Psoas muscle (tissue), 8 donors: ENCODE measurements around the gene FH. TPM values are rescaled to one million over a fixed set of nuclear protein-coding genes. Genes with fewer than 3 reads are reported as not detected.

Experiments
- ATAC-seq, 4 donors: fragments of 200-7000 bp; cut with Tn5 transposase; one replicate each; pipeline ENCODE4 v1.9.1; 2020; ENCODE audit warnings: moderate library complexity in 3 of 4, mild to moderate bottlenecking in 2 of 4
- DNase-seq, 2 donors: peaks; one replicate each; pipeline ENCODE4 v3.0.0-alpha.2; 2020
- H3K27ac ChIP-seq: fragments of 200-600 bp; one replicate; pipeline ENCODE4 v1.8.0; 2022
- H3K27me3 ChIP-seq, 3 donors: fragments of 200-600 bp in 1 of 3; one replicate each; pipeline versions ENCODE4 v1.6.1 to v1.8.0; 2013 to 2022; ENCODE audit warnings: low read length in 2 of 3, mild to moderate bottlenecking in 2 of 3, moderate library complexity in 1 of 3; ENCODE audit not compliant: insufficient read depth in 3 of 3
- H3K36me3 ChIP-seq, 2 donors: fragments of 200-600 bp in 1 of 2; one replicate each; pipeline versions ENCODE4 v1.6.1 to v1.8.0; 2013 to 2022; ENCODE audit warnings: low read depth in 1 of 2, mild to moderate bottlenecking in 1 of 2, moderate library complexity in 1 of 2; ENCODE audit not compliant: insufficient read depth in 1 of 2
- H3K4me1 ChIP-seq: fragments of 200-600 bp; one replicate; pipeline ENCODE4 v1.8.0; 2022
- H3K4me3 ChIP-seq: fragments of 200-600 bp; one replicate; pipeline ENCODE4 v1.8.0; 2022; ENCODE audit warnings: mild to moderate bottlenecking
- H3K9me3 ChIP-seq: fragments of 200-600 bp; one replicate; pipeline ENCODE4 v1.8.0; 2022
- CTCF ChIP-seq: fragments of 200-600 bp; IDR thresholded peaks from one replicate; pipeline ENCODE4 v1.8.0; 2022; ENCODE audit warnings: antibody characterized with exemption
- WGBS, 3 donors: extraction: QIAGEN DNeasy Blood & Tissue Kit; methylation state at CpG; one replicate each; pipeline versions ENCODE4 v1.1.6 to v1.1.7; 2013; 5-methylcytosine and 5-hydroxymethylcytosine counted together
- intact Hi-C, 2 donors: fragments of 100-400 bp; cut with DNase I; formaldehyde crosslinking; loops; one replicate each; pipeline versions ENCODE4 v1.11.0 to v1.14.2; 2022
- polyA plus RNA-seq, 3 donors: library from polyadenylated mRNA; stranded (reverse); fragments of 200-250 nt; gene quantifications; one replicate each; pipeline ENCODE4 v1.2.3, GENCODE V29; 2013
- total RNA-seq, 4 donors: library from RNA; stranded (reverse); fragmentation: NEBNext Ultra II Directional in 2 of 4; extraction: Animal tissue kit (Norgen Biotek cat#: 25700) in 2 of 4; gene quantifications; one replicate each; pipeline versions ENCODE4 v1.2.1 to v1.2.4, GENCODE V29; 2021 to 2023
- donor health status: healthy with polysubstance abuse.
- donor health status: DM: no; HTN: no; CAD: no; lungs with moderate emphysema.
- donor health status: Bipolar disorder and iron deficiency.
- donor health status: healthy.
- donor health status: DM: yes; HTN: yes; CAD: no.
- donor health status: DM: no; HTN: no; CAD: no.
- donor health status: DM: no; HTN: no; CAD: no.
- donor health status: DM: yes; HTN: yes; CAD: no.

Gene FH
- total and polyA plus RNA-seq, 7 donors = 105 to 164 (median 124) TPM

- H3K4me1 ChIP-seq = no peaks in the 10 kb centered on the region
- WGBS, 3 donors = 94 to 96% (median 95%) methylated on average over 3 of the region's 3 CpGs
- no peak for DNase-seq
- no peak overlapping the region for H3K27ac ChIP-seq
- H3K27me3 ChIP-seq = no peaks in the 10 kb centered on the region
- ATAC-seq = no peak
- H3K9me3 ChIP-seq = no peaks in the 10 kb centered on the region
- peaks cover 0 to 4% of the 10 kb centered on the region in 2 donors for H3K36me3 ChIP-seq
- H3K4me3 ChIP-seq = no peak overlapping the region
- no peak for TF ChIP-seq CTCF
- intact Hi-C loops = no loop called here
These were observed 34.4 kb downstream of the FH start for GRCh38 chr1:241485145-241485544.

DNA sequence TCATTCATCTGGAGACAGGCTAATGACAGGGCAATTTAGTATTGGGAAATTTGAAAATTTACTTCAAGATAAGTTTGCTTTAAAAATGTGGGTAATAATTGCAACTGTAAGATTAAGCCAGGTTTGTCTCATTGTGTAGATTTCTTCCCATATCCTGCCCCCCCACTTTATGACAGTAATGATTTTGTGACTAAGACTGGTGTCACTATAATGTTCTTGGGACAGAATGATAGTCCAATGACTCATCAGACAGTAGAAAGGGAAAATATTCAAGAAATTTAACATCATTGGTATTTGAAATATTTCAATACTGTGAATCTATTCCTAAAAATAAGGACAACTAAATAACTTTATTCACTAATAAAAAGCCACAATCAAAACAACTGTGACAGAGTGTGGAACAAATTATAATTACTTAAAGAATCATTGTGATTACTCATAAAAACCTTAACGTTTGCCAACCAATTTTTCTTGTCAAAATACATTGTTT lies 36.7 kb downstream of the FH start:
- WGBS, 3 donors = 22 to 27% (median 23%) methylated on average over 1 of the region's 1 CpG
- H3K36me3 ChIP-seq = no peaks in the 10 kb centered on the region
- no peak for ATAC-seq
- no peak overlapping the region for H3K27ac ChIP-seq
- H3K27me3 ChIP-seq = no peaks in the 10 kb centered on the region
- no peak for TF ChIP-seq CTCF
- no peaks in the 10 kb centered on the region for H3K4me1 ChIP-seq
- DNase-seq = no peak
- no peaks in the 10 kb centered on the region for H3K9me3 ChIP-seq
- H3K4me3 ChIP-seq = no peak overlapping the region
- intact Hi-C loops = no loop called here

GRCh38 chr1:241479294-241479693 lies 40.3 kb downstream of the FH start:
- intact Hi-C loops = no loop called here
- H3K27ac ChIP-seq = no peak overlapping the region
- DNase-seq = no peak
- peaks cover 0 to 3% (median 0%) of the 10 kb centered on the region in 3 donors for H3K27me3 ChIP-seq
- H3K4me3 ChIP-seq = no peak overlapping the region
- H3K9me3 ChIP-seq = no peaks in the 10 kb centered on the region
- no peaks in the 10 kb centered on the region for H3K36me3 ChIP-seq
- TF ChIP-seq CTCF = no peak
- no peak for ATAC-seq
- no peaks in the 10 kb centered on the region for H3K4me1 ChIP-seq

DNA sequence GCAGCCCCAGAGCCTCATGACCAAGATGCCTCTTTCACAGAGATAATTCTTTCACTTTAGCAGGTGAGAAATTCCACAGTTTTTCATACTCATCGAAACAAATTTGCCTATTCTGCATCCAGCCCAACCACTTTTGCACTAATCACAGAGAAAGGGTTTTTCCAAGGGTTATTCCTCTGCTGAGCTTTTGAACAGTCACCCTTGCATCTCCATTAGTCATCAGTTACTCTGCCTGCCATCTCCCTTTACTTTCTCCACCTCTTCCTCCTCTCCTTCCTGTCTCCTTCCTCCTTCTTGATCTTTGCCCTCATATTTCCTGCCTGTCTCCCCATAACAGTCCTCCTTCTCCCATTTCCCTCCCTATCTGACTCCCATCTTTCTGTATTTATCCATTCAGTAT lies 43.9 kb downstream of the FH start:
- no peaks in the 10 kb centered on the region for H3K4me1 ChIP-seq
- DNase-seq (no peak), ATAC-seq (no peak)
- H3K27ac ChIP-seq = no peak overlapping the region
- no peak overlapping the region for H3K4me3 ChIP-seq
- intact Hi-C loops = no loop called here
- TF ChIP-seq CTCF = no peak
- 70 to 84% (median 76%) methylated on average over 1 of the region's 1 CpG for WGBS, 3 donors
- H3K27me3 ChIP-seq = peaks cover 0 to 3% (median 0%) of the 10 kb centered on the region in 3 donors
- no peaks in the 10 kb centered on the region for H3K36me3 ChIP-seq
- H3K9me3 ChIP-seq = no peaks in the 10 kb centered on the region

DNA sequence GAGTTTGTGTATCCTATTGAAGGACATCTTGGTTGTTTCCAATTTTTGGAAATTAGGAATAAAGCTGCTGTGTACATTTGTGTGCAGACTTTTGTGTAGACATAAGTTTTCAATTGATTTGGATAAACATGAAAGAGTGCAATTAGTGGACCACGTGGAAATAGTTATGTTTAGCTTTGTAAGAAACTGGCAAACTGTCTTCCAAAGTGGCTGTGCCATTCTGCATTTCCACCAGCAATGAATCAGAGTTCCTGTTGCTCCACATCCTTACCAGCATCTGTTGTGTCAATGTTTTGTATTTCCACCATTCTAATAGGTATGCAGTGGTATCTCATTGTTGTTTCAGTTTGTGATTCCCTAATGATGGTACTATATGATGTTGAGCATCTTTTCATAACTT lies 46.5 kb downstream of the FH start:
- H3K36me3 ChIP-seq = no peaks in the 10 kb centered on the region
- intact Hi-C loops = no loop called here
- TF ChIP-seq CTCF = no peak

More for the DNA sequence above, 46.5 kb downstream of the FH start:
- Histone ChIP-seq H3K27ac (no peak overlapping the region), H3K4me3 (no peak overlapping the region), H3K9me3 (no peaks in the 10 kb centered on the region), H3K27me3 (peaks cover 0 to 3% (median 0%) of the 10 kb centered on the region in 3 donors), H3K4me1 (no peaks in the 10 kb centered on the region)
- DNase-seq (no peak), ATAC-seq (no peak)
- WGBS, 3 donors = 58 to 62% (median 59%) methylated on average over 1 of the region's 1 CpG
